Activated T-helper 1 cell treated with anti-CD3 and anti-CD28 coated beads, Interleukin-12 subunit alpha, Interleukin-12 subunit beta, Interleukin-2, Interleukin-4 antibody, amounts not matched to agents 30 ng/mL and 10 ng/mL and 1 ng/mL, durations not matched to agents 14 hours and 24 hours and 36 hours (primary cell): ENCODE results near the gene PYGB. TPM values are rescaled to one million over a fixed set of nuclear protein-coding genes. Genes with fewer than 3 reads are reported as not detected.
"Not testable (repeated sequence)": the region's sequence is repeated elsewhere in the genome, so short reads cannot be mapped to it uniquely, and the experiment has no call there.

Experiments
- DNase-seq: peaks from one replicate; pipeline ENCODE4 v3.0.0; 2021; ENCODE audit warnings: low spot score
- H3K27ac Mint-ChIP-seq: one replicate; pipeline ENCODE4 v1.8.0; 2021; ENCODE audit warnings: mild to moderate bottlenecking, mixed read lengths
- H3K27me3 Mint-ChIP-seq: one replicate; pipeline ENCODE4 v1.8.0; 2022; ENCODE audit warnings: mild to moderate bottlenecking, moderate library complexity, mixed read lengths; ENCODE audit not compliant: insufficient read depth
- H3K36me3 Mint-ChIP-seq: one replicate; pipeline ENCODE4 v1.8.0; 2021; ENCODE audit warnings: low read depth, mixed read lengths
- H3K4me1 Mint-ChIP-seq: one replicate; pipeline ENCODE4 v1.8.0; 2021; ENCODE audit warnings: low read depth, mixed read lengths
- H3K4me3 Mint-ChIP-seq: one replicate; pipeline ENCODE4 v1.8.0; 2021; ENCODE audit warnings: mild to moderate bottlenecking, moderate library complexity, mixed read lengths
- H3K9me3 Mint-ChIP-seq: one replicate; pipeline ENCODE4 v1.8.0; 2021; ENCODE audit warnings: mixed read lengths
- intact Hi-C: fragments of 100-400 bp; cut with micrococcal nuclease; formaldehyde crosslinking; loops from one replicate; pipeline ENCODE4 v1.15.1; 2024
- total RNA-seq: library from RNA; stranded (reverse); gene quantifications from 2 replicates; pipeline ENCODE4 v1.2.3, GENCODE V29; 2022

Gene PYGB
- total RNA-seq, 1 donor from 2014 or later: 38.5 TPM

- H3K4me1 Mint-ChIP-seq: peaks cover 51% of the 10 kb centered on the region
Observed at GRCh38 chr20:25310921-25311728, 63.2 kb downstream of the PYGB start.

GRCh38 chr20:25312716-25313115, 64.8 kb downstream of the PYGB start:
- not testable (repeated sequence) for H3K4me3 Mint-ChIP-seq, H3K9me3 Mint-ChIP-seq, H3K27me3 Mint-ChIP-seq, DNase-seq, H3K27ac Mint-ChIP-seq, H3K36me3 Mint-ChIP-seq
- intact Hi-C loops: loop anchor here (5.0 kb wide), 2 partner anchors 115 to 255 kb away; partner anchors contain the start of genes ACSS1 and ENTPD6
- peaks cover 51% of the 10 kb centered on the region for H3K4me1 Mint-ChIP-seq

More at GRCh38 chr20:25310921-25311728, 63.2 kb downstream of the PYGB start:
- no peak for DNase-seq
- Mint-ChIP-seq H3K27me3 (no peaks in the 10 kb centered on the region), H3K9me3 (no peaks in the 10 kb centered on the region), H3K27ac (peak overlapping the region; percentile 98), H3K4me3 (peak overlapping the region; percentile 81), H3K36me3 (peaks cover 3% of the 10 kb centered on the region)
- intact Hi-C loops: loop anchor here (1.0 to 5.0 kb wide), 8 partner anchors 73 to 316 kb away; partner anchors contain the start of genes ABHD12, ACSS1, ENTPD6 and GINS1

GRCh38 chr20:25313593-25313992, 65.7 kb downstream of the PYGB start:
- no peaks in the 10 kb centered on the region for H3K9me3 Mint-ChIP-seq
- H3K4me1 Mint-ChIP-seq: peaks cover 51% of the 10 kb centered on the region
- H3K4me3 Mint-ChIP-seq: no peak overlapping the region
- no peaks in the 10 kb centered on the region for H3K36me3 Mint-ChIP-seq
- intact Hi-C loops: loop anchor here (5.0 kb wide), 2 partner anchors 116 to 256 kb away; partner anchors contain the start of genes ACSS1 and ENTPD6
- H3K27ac Mint-ChIP-seq: peak overlapping the region; percentile 72
- H3K27me3 Mint-ChIP-seq: no peaks in the 10 kb centered on the region
- no peak for DNase-seq

- H3K4me1 Mint-ChIP-seq: peaks cover 41% of the 10 kb centered on the region
- no peaks in the 10 kb centered on the region for H3K27me3 Mint-ChIP-seq
- DNase-seq: no peak
- H3K9me3 Mint-ChIP-seq: no peaks in the 10 kb centered on the region
- H3K4me3 Mint-ChIP-seq: no peak overlapping the region
- H3K36me3 Mint-ChIP-seq: no peaks in the 10 kb centered on the region
- intact Hi-C loops: loop anchor here (5.0 kb wide), 2 partner anchors 117 to 257 kb away; partner anchors contain the start of genes ACSS1 and ENTPD6
- no peak overlapping the region for H3K27ac Mint-ChIP-seq
Observed at GRCh38 chr20:25314497-25315417, 66.9 kb downstream of the PYGB start.

- peak overlapping the region; percentile 74 for H3K27ac Mint-ChIP-seq
- no peaks in the 10 kb centered on the region for H3K27me3 Mint-ChIP-seq
- peaks cover 33% of the 10 kb centered on the region for H3K4me1 Mint-ChIP-seq
- intact Hi-C loops: no loop called here
- H3K36me3 Mint-ChIP-seq: no peaks in the 10 kb centered on the region
- H3K4me3 Mint-ChIP-seq: no peak overlapping the region
- H3K9me3 Mint-ChIP-seq: no peaks in the 10 kb centered on the region
- DNase-seq: no peak
Observed at GRCh38 chr20:25315418-25316210, 67.7 kb downstream of the PYGB start.

- no peak overlapping the region for H3K27ac Mint-ChIP-seq
- no peaks in the 10 kb centered on the region for H3K9me3 Mint-ChIP-seq
- no peak for DNase-seq
- intact Hi-C loops: no loop called here
- H3K4me1 Mint-ChIP-seq: peaks cover 26% of the 10 kb centered on the region
- H3K36me3 Mint-ChIP-seq: peaks cover 2% of the 10 kb centered on the region
- no peak overlapping the region for H3K4me3 Mint-ChIP-seq
- no peaks in the 10 kb centered on the region for H3K27me3 Mint-ChIP-seq
Observed at GRCh38 chr20:25316506-25317190, 68.8 kb downstream of the PYGB start.

- H3K36me3 Mint-ChIP-seq: peaks cover 5% of the 10 kb centered on the region
- intact Hi-C loops: no loop called here
- no peak for DNase-seq
- H3K4me3 Mint-ChIP-seq: no peak overlapping the region
- no peaks in the 10 kb centered on the region for H3K27me3 Mint-ChIP-seq
- no peaks in the 10 kb centered on the region for H3K9me3 Mint-ChIP-seq
- peaks cover 31% of the 10 kb centered on the region for H3K4me1 Mint-ChIP-seq
- H3K27ac Mint-ChIP-seq: no peak overlapping the region
Observed at GRCh38 chr20:25317351-25318075, 69.6 kb downstream of the PYGB start.

- H3K4me1 Mint-ChIP-seq: peaks cover 32% of the 10 kb centered on the region
- H3K36me3 Mint-ChIP-seq: peaks cover 10% of the 10 kb centered on the region
Observed at GRCh38 chr20:25318471-25319240, 70.8 kb downstream of the PYGB start.

GRCh38 chr20:25319241-25320034, 71.6 kb downstream of the PYGB start:
- Mint-ChIP-seq H3K27ac (no peak overlapping the region), H3K9me3 (no peaks in the 10 kb centered on the region), H3K36me3 (peaks cover 10% of the 10 kb centered on the region), H3K27me3 (no peaks in the 10 kb centered on the region), H3K4me3 (no peak overlapping the region), H3K4me1 (peaks cover 26% of the 10 kb centered on the region)
- no peak for DNase-seq
- intact Hi-C loops: no loop called here

More at GRCh38 chr20:25318471-25319240, 70.8 kb downstream of the PYGB start:
- no peak for DNase-seq
- Mint-ChIP-seq H3K27ac (no peak overlapping the region), H3K4me3 (no peak overlapping the region), H3K9me3 (no peaks in the 10 kb centered on the region), H3K27me3 (no peaks in the 10 kb centered on the region)
- intact Hi-C loops: no loop called here

- Mint-ChIP-seq H3K36me3 (peaks cover 10% of the 10 kb centered on the region), H3K27me3 (no peaks in the 10 kb centered on the region), H3K4me1 (peaks cover 22% of the 10 kb centered on the region), H3K27ac (no peak overlapping the region), H3K9me3 (no peaks in the 10 kb centered on the region), H3K4me3 (no peak overlapping the region)
- DNase-seq: no peak
- intact Hi-C loops: no loop called here
Observed at GRCh38 chr20:25320035-25320800, 72.3 kb downstream of the PYGB start.
